Hindlimb muscle (tissue), 1 donor: ENCODE measurements around the gene GPR17. TPM values are rescaled to one million over a fixed set of nuclear protein-coding genes. Genes with fewer than 3 reads are reported as not detected.

Experiments
- DNase-seq: peaks from one replicate; pipeline ENCODE4 v3.0.0-alpha.2; 2013
- polyA plus RNA-seq: library from polyadenylated mRNA; unstranded; fragments of 120-200 nt; gene quantifications from one replicate; pipeline ENCODE4 v1.2.1, GENCODE V29; 2013; ENCODE audit not compliant: insufficient read length

Gene GPR17
- polyA plus RNA-seq, 1 donor: 2.9 TPM

- DNase-seq: no peak
These were observed 9.5 kb downstream of the GPR17 start for GRCh38 chr2:127655209-127656073.

DNA sequence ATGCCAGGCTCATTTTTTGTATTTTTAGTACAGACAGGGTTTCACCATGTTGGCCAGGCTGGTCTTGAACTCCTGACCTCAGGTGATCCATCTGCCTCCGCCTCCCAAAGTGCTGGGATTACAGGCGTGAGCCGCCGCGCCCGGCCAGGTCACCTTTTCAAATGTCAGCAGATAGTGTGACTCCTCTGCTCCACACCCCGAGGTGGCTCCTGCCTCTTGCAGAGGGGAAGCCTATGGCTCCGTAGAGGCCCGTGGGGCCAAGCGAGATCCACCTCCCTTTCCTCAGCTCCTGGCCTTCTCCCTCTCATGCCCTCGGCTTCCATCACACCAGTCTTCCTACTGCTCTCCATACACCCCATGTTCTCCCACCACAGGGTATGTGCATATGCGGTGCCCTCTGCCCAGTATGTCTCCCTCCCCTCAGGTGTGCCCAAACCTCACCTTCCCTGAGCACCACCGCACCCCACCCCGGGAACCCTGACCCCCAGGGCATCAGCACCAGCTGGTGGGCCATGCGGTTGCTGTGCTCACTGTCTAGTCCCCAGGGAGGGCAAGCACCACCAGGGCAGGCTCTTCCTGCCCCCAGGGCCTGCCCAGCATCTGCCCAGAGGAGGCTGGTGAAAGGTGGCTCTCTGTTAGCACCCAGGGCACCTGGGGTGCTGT, 10.7 kb downstream of the GPR17 start:
- DNase-seq: no peak

DNA sequence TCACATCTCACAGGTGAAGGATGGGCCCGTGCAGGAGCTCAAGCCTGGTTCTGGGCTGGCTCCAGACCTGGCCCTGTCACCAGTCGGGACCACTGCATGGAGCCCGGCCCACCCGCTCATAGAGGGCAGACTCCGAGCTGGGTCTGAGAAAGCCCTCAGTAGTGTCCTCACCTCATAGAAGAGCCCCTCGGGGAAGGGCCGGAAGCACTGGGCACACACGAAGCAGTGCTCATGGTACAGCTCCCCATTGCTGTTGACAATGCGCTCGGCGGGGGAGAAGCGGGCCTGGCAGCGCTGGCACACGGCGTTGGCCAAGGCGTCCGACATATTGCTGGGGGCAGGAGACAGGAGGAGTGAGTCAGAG, 11.3 kb downstream of the GPR17 start:
- no peak for DNase-seq

DNA sequence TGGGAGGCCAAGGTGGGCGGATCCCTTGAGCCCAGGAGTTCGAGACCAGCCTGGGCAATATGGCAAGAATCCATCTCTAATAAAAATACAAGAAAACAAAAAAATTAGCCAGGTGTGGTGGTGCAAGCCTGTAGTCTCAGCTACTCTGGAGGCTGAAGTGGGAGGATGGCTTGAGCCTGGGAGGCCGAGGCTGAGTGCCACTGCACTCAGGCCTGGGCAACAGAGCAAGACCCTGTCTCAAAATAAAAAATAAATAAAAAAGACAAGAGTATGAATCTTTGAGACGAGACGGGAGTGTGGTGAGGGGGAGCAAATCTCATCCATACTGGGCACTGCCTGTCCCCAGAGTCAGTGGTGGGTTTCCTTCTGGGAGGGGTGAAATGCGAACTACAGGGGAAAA, 12.2 kb downstream of the GPR17 start:
- no peak for DNase-seq

- DNase-seq: no peak
These were observed 12.9 kb downstream of the GPR17 start for GRCh38 chr2:127658641-127659407.

- DNase-seq: no peak
These were observed 13.7 kb downstream of the GPR17 start for GRCh38 chr2:127659408-127660290.

DNA sequence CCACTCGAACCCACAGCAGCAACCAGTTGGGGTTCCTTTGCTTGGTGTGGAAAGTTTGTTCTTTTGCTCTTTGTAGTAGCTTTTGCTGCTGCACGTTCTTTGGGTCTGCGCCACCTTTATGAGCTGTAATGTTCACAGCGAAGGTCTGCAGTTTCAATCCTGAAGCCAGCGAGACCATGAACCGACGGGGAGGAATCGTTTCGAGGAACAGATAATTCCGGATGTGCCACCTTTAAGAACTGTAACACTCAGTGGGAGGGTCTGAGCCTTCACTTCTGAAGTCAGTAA, 14.3 kb downstream of the GPR17 start:
- DNase-seq: no peak

- DNase-seq: no peak
These were observed 15.2 kb downstream of the GPR17 start for GRCh38 chr2:127661072-127661649.

- DNase-seq: no peak
These were observed 16.1 kb downstream of the GPR17 start for GRCh38 chr2:127661949-127662510.

DNA sequence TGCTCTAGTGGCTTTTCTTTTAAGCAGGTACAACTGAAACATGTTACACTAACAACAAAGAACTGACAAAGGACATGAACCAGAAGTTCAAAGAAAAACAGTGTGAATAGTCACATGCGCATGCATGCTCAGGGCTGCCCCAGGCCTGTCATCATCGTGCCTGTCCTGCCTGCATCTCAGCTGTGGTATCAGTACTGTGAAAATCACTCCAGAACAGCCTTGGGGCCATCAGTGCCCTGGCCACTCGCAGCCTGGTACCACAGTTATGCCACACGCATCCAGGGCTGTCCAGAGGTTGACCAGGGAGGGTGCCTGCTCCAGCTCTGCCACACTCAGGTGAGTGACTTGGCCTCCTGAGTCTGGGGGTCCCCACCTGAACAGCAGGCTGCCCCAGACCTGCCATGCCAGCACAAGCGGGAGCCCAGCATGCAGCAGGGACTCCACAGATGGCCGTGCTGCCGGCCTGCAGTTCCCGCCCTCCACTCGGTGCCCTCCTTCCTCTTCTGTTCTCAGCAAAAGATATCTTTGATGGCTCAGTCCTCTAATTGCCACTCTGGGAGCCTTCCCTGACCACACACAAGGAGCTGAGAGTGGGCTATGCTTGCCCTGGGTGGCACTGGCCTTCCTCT, 17.1 kb downstream of the GPR17 start:
- no peak for DNase-seq

GRCh38 chr2:127663566-127664064, 17.7 kb downstream of the GPR17 start:
- DNase-seq: no peak

- DNase-seq: no peak
These were observed 18.3 kb downstream of the GPR17 start for GRCh38 chr2:127664065-127664894.

GRCh38 chr2:127664895-127665225, 18.9 kb downstream of the GPR17 start:
- DNase-seq: no peak

- no peak for DNase-seq
These were observed 19.4 kb downstream of the GPR17 start for GRCh38 chr2:127665267-127665893.

GRCh38 chr2:127669056-127669455, 23.1 kb downstream of the GPR17 start:
- no peak for DNase-seq

DNA sequence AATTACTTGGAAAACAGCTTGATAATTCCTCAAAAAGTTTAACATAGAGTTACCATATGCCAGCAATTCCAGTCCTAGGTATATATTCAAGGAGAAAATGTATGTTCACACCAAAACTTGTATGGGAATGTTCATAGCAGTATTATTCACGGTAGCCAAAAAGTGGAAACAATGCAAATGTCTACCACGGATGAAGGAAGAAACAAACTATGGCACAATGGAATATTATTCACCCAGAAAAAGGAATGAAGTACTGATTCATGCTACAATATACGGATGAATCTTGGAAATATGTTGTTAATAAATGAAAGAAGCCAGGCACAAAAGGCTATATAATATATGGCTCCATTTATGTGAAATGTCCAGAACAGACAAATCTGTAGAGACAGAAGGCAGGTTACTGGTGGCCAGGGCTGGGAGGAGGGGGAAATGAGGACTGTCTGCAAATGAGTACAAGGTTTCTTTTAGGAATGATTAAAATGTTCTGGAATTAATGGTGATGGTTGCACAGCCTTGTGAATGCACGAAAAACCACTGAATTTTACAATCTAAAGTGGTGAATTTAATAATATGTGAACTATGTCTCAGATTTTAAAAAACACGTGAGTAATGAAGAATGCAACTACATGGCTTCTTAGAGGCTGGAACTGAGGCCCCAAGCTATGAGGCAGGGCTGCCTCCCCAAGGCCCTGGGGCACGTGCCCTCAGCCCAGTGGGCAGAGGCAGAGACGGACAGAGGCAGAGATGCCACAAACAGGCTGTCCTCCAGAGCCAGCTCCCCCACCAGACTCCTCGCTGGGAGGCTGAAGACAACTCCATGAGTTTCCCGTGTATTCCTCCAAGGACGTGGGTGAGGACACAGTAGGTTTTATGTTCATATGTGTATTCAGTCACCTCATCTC, 24.4 kb downstream of the GPR17 start:
- no peak for DNase-seq

DNA sequence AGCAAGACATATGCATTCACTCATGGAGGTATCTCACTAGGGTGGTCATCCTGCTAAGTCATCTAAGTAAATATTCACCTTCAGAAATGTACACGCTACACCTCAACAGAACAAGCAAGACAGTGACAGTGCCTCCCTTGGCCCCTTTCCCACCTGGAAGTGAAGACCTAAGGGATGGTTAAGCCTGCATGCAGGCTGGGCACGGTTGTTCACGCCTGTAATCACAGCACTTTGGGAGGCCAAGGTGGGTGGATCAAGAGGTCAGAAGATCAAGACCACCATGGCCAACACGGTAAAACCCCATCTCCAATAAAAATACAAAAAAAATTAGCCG, 25.0 kb downstream of the GPR17 start:
- no peak for DNase-seq

- no peak for DNase-seq
These were observed 25.8 kb downstream of the GPR17 start for GRCh38 chr2:127671557-127672302.
